ENCODE measurements around the gene BMERB1.
"Not testable (repeated sequence)": the region's sequence is repeated elsewhere in the genome, so short reads cannot be mapped to it uniquely, and the experiment has no call there.

The BMERB1 gene

GRCh38 chr16:15559176-15559575, 124.8 kb downstream of the BMERB1 start:
- no peak for DNase-seq

DNA sequence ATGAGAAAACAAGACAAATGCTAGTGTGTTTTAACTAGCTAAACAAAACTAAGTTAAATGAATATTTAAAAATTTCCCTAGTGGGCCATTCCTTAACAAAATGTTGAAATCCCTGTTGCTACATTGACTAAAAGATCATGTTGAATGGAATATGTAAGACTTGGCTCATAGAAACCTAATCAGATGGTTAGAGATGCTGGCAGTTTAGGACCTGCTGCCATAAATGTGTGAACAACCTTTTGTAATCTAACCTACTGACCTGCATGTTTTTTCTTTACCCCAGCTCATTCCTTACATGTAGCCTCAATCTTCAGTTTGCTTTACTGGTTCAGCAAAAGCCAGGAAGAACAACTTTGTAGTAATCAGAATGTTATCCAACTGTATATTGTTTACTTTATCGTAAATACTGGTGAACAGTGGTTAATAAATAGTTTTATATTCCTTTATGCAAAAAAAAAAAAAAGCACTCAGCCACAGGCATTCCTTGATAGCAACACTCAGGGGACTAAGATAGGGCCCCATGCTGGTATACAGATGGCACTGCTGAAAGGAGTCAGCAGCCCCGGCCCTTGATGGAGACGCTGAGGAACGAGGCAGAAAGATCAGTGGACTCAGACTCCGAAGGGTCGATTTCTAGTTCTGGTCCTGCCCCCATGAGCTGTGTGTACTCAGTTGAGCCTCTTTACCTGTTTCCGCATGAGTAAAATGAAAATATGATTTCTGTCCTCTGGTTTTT, 130.4 kb downstream of the BMERB1 start:
- DNase-seq, result no peak

- DNase-seq, result no peak
These were observed 131.7 kb downstream of the BMERB1 start for GRCh38 chr16:15566095-15566494.

GRCh38 chr16:15567823-15568222, 133.4 kb downstream of the BMERB1 start:
- no peak for DNase-seq

- DNase-seq, result not testable (repeated sequence)
These were observed 136.3 kb downstream of the BMERB1 start for GRCh38 chr16:15570666-15571065.

GRCh38 chr16:15571557-15571956, 137.2 kb downstream of the BMERB1 start:
- DNase-seq, result no peak

DNA sequence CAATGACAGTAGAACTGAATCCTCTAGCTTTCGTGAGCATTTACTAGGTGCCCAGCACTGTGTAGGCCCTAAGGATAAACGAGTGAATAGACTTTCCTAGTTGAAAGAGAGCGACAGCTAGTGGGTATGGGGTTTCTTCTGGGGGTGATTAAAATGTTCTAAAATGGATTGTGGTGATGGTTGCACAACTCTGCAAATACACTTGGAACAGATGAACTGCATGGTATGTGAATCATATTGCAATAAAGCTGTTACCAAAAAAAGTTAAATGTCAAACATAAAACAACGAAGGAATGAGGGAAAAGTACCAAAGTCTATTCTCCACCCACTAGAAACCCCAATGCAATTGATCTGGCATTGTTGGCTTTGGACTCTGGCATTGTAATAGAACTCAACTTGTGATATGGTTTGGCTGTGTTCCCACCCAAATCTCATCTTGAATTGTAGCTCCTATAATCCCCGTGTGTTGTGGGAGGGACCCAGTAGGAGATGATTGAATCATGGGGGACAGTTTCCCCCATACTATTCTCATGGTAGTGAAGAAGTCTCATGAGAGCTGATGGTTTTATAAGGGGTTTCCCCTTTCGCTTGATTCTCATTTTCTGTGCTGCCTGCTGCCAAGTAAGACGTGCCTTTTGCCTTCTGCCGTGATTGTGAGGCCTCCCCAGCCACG, 138.1 kb downstream of the BMERB1 start:
- DNase-seq, result no peak

DNA sequence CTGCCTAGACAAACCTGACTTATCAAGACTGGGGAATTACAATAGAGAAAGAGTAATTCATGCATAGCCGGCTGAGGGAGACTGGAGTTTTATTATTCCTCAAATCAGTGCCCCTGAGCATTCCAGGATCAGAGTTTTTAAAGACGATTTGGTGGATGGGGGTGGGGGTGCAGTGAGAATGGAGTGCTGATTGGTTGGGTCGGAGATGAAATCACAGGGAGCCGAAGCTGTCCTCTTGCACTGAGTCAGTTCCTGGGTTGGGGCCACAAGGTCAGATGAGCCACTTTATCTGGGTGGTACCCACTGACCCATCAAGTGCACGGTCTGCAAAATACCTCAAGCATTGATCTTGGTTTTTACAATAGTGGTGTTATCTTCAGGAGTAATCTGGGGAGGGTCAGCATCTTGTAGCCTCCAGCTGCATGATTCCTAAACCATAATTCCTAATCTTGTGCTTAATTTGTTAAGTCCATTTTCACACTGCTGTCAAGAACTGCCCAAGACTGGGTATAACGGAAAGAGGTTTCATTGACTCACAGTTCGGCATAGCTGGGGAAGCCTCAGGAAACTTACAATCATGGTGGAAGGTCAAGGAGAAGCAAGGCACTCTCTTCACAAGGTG, 139.0 kb downstream of the BMERB1 start:
- DNase-seq, result no peak

DNA sequence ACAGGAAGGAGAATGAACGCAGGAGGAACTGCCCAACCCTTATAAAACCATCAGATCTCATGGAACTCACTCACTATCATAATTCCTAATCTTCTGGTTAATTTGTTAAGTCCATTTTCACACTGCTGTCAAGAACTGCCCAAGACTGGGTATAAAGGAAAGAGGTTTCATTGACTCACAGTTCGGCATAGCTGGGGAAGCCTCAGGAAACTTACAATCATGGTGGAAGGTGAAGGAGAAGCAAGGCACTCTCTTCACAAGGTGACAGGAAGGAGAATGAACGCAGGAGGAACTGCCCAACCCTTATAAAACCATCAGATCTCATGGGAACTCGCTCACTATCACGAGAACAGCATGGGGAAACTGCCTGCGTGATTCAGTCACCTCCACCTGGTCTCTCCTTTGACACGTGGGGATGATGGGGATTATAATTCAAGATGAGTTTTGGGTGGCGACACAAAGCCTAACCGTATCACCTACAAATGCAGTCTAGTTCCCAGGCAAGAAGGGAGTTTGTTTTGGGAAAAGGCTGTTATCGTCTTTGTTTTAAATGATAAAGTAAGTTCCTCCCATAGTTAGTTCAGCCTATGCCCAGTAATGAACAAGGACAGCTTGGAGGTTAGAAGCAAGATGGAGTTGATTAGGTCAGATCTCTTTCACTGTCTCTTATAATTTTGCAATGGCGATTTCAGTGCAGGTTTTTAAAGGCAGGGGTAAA, 139.7 kb downstream of the BMERB1 start:
- not testable (repeated sequence) for DNase-seq

DNA sequence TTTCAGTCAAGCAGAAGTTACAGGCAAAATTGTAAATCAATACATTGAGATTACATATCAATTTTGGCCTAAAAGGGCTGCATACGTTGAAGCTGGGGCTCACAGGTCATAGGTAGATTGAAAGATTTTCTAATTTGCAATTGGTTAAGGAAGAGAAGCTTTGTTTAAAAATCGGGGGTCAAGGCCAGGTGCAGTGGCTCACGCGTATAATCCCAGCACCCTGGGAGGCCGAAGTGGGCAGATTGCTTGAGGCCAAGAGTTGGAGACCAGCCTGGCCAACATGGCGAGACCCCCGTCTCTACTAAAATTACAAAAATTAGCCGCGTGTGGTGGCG, 140.2 kb downstream of the BMERB1 start:
- no peak for DNase-seq

DNA sequence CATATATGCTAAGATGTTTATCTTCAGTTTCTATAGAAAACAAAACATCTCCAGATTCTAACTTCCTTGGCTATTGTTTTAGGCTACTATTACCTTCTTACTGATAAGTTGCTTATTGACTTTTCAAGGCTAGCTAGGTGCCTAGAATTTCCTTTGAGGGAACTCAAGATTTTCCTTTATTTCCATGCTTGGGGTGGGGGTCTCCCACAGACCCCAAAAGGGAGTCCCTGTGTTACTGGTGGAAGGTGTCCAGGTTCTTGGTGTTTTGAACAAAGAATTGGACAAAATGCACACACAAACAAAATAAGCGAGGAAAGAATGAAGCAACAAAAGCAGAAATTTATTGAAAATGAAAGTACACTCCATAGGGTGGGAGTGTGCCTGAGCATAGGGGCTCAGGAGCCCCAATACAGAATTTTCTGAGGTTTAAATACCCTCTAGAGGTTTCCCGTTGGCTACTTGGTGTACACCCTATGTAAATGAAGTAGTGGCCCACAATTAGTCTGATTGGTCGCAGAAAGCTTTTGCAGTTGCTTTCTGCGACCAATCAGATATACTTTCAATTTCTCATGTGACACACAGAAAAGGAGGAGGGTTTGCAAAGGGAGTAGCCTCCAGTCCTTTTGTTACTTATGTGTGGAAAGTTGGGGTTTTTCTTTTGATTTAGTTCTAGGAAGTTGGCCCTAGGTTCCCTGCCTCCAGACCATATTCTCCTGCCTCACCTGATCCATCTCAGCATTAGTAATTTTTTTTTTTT, 141.1 kb downstream of the BMERB1 start:
- no peak for DNase-seq

DNA sequence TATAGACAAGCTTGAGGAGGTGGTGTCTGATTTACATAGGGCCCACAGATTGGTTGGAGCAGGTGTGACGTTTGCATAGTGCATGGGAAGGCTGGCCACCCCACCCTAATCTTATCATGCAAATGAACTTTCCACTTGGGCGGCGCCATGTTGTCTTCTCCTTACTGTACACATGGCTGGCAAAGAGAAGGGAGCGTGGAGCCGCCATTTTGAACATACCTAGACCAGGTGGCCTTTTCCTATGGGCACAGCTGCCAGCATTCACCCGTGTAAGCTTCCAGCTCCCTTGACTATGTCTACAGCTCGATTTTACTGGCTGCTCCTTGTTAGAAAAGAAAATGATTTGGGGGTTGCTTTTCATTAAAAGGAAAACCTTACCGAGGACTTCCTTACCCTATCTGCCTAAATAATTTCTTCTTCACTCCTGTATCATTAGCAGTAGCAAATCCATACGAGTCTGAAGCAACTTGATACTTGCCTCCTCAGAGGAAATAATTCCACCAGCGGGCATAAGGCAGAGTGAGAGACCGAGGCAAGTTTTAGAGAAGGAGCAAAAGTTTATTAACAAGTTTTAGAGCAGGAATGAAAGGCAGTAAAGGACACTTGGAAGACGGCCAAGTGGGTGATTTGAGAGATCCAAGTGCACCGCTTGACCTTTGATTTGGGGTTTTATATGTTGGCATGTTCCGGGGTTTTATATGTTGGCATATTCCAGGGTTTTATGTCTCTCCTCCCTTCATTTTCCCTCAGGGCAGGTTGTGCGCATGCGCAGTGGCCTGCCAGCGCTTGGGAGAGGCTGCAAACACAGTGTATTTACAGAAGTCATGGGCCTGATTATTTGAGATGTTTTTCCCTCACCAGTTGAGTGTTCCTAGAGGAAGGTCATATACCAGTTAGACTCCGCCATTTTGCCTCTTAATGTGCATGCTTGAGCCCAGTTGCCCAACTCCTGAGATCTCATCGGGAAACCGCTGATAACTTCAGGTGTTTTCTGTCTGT, 142.9 kb downstream of the BMERB1 start:
- no peak for DNase-seq

DNA sequence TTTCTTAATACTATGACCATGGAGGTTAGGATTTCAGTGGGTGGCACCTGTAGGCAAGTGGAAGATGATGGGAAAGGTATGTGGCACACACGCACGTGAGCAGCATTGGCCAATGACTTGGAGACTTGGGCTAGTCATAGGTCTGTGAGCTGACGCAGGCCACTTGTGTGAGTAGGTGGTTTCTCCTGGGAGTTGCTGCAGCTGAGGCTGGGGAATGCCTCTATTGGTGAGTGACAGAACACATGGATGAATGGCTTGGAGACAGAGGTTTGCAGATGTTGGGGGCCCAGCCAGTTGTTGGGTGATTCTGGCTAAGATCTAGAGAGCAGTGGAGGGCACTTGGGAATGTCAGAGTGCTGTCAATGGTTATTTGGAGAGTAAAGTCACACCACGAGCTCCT, 144.4 kb downstream of the BMERB1 start:
- no peak for DNase-seq

DNA sequence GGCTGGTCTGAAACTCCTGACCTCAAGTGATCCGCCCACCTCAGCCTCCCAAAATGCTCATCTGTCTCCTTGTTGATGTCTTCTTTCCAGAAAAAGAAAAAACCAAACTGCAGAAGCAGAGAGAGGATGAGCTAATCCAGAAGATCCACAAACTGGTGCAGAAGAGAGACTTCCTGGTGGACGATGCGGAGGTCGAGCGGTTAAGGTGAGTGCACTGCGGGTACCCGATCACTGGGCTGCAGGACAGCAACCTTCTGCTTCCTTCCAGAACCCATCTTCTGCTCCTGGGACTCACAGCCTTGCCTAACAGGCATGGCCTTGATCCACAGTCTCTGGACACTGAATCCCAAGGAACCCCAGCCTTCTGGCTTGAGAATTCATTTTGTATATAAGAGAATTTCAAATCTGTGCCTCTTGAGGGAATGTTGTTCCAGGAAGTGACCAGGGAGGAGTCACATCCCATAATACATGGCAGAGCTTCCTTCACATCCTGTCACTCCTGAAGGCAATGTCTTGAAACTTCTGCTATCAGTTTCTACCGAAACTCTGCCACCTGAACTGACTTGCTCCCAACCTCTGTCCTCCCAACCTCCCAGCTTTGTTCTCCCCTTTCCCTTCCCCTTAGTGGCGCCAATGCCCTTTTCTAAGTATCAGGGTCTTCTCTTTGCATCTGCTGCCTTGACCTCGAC, 146.9 kb downstream of the BMERB1 start:
- DNase-seq, result no peak

DNA sequence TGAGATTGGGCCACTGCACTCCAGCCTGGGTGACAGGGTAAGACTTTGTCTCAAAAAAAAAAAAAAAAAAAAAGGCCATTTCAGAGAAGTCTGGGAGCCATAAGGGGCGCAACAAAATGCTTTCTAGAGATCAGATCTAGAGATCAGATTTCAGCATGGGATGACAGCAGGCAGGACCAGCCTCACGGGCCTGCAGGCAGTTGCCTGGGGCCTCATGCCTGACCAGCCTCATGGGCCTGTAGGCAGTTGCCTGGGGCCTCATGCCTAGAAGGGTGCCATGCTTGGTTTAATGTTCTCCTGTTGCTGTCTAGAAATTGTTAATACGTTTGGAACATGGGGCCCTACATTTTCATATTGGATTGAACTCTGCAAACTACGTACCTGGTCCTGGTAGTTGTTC, 149.1 kb downstream of the BMERB1 start:
- DNase-seq, result no peak

DNA sequence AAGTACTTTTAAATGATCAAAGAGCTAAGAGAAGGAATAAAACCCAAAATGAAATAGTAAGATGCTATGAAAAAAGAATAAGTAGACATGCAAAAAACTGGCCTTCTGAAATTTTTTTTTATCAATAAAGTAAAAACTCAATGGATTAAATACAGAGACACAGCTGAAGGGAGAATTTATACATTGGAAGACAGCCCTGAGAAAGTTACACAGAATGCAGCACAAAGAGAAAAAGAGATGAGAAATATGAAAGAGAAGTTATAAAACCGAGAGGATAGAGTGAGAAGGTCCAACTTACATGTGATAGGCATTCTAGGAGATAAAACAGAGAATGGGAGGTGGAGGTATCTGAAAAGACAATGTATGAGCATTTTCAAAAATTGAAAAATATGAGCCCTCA, 151.6 kb downstream of the BMERB1 start:
- DNase-seq, result no peak

- no peak for DNase-seq
These were observed 152.3 kb downstream of the BMERB1 start for GRCh38 chr16:15586716-15587115.

DNA sequence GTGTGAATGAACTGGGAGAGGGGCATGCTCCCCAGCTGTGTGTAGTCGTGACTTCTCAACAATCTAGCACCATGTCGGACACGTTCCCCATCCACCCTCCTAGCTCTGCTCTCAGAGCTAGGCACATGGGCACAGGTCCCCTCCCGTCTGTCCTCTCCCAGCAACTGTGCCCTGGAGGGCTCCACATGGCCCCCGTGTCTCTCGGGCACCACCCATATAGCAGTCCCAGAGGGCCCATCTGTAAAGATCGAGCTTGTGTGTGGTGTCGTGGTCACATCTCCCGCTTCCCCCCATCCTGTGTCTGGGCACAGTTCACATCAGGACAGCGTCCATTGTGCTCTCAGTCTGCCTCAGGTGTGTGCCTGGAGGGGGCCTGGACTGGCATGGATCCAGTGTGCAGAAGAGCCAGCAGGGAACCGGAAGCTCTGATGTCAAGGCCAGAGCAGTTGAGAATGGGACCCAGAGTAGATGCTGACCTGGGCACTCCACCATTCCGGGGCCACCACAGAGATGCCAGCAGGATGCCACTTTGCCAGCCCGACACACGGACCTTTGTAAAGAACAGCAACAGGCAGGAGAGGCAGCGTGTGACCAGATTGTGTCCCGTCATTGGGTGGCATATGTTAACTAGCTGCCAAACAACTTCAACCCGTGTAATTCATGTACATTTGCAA, 152.9 kb downstream of the BMERB1 start:
- DNase-seq, result no peak

GRCh38 chr16:15592324-15592723, 157.9 kb downstream of the BMERB1 start:
- DNase-seq, result no peak

GRCh38 chr16:15593235-15593634, 158.8 kb downstream of the BMERB1 start:
- no peak for DNase-seq

Data from right kidney (tissue), 1 donor.